ENCODE measurements around the gene SARDH.

- TF ChIP-seq, protein P1, sequence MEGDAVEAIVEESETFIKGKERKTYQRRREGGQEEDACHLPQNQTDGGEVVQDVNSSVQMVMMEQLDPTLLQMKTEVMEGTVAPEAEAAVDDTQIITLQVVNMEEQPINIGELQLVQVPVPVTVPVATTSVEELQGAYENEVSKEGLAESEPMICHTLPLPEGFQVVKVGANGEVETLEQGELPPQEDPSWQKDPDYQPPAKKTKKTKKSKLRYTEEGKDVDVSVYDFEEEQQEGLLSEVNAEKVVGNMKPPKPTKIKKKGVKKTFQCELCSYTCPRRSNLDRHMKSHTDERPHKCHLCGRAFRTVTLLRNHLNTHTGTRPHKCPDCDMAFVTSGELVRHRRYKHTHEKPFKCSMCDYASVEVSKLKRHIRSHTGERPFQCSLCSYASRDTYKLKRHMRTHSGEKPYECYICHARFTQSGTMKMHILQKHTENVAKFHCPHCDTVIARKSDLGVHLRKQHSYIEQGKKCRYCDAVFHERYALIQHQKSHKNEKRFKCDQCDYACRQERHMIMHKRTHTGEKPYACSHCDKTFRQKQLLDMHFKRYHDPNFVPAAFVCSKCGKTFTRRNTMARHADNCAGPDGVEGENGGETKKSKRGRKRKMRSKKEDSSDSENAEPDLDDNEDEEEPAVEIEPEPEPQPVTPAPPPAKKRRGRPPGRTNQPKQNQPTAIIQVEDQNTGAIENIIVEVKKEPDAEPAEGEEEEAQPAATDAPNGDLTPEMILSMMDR (conservative IDR thresholded peaks at IDR 0.05; ENCODE audit: low read length), result no peak
- no peak for TF ChIP-seq EZH2phosphoT487 (IDR thresholded peaks at IDR 0.05; ENCODE audit: borderline replicate concordance)
Observed at GRCh38 chr9:133786907-133787753, 49.0 kb upstream of the SARDH start.
